Liver (tissue), 9 donors: ENCODE data around the gene CIITA. TPM values are rescaled to one million over a fixed set of nuclear protein-coding genes. Genes with fewer than 3 reads are reported as not detected.

Experiments used
- DNase-seq: peaks from one replicate; pipeline ENCODE4 v3.0.0-alpha.2; 2017; ENCODE audit warnings: low spot score
- H3K27ac ChIP-seq, 2 donors: one replicate each; pipeline ENCODE4 v1.7.0; 2013; ENCODE audit warnings: inconsistent platforms in 2 of 2, low read length in 2 of 2, control low read depth in 1 of 2, low read depth in 1 of 2, mild to moderate bottlenecking in 1 of 2
- H3K27me3 ChIP-seq, 4 donors: one replicate each; pipeline versions ENCODE4 v1.6.1 to v1.7.0; 2013; ENCODE audit warnings: low read length in 3 of 4, inconsistent platforms in 1 of 4, mild to moderate bottlenecking in 1 of 4, moderate library complexity in 1 of 4; ENCODE audit not compliant: control insufficient read depth in 4 of 4, insufficient read depth in 4 of 4
- H3K36me3 ChIP-seq, 4 donors: one replicate each; pipeline versions ENCODE4 v1.6.1 to v1.7.0; 2013; ENCODE audit warnings: low read length in 3 of 4, mild to moderate bottlenecking in 3 of 4, low read depth in 1 of 4, moderate library complexity in 1 of 4; ENCODE audit not compliant: control insufficient read depth in 4 of 4, insufficient read depth in 3 of 4
- H3K4me1 ChIP-seq, 4 donors: one replicate each; pipeline versions ENCODE4 v1.6.1 to v1.7.0; 2013; ENCODE audit warnings: low read length in 3 of 4, mild to moderate bottlenecking in 3 of 4, moderate library complexity in 1 of 4; ENCODE audit not compliant: control insufficient read depth in 4 of 4, insufficient read depth in 4 of 4
- H3K4me3 ChIP-seq, 3 donors: one replicate each; pipeline versions ENCODE4 v1.6.1 to v1.7.0; 2013; ENCODE audit warnings: low read length in 3 of 3, control low read depth in 1 of 3, low read depth in 1 of 3, mild to moderate bottlenecking in 1 of 3
- H3K9ac ChIP-seq, 2 donors: one replicate each; pipeline ENCODE4 v1.7.0; 2013; ENCODE audit warnings: low read length in 2 of 2, mild to moderate bottlenecking in 2 of 2, moderate library complexity in 2 of 2, control low read depth in 1 of 2, low read depth in 1 of 2
- H3K9me3 ChIP-seq, 4 donors: one replicate each; pipeline versions ENCODE4 v1.6.1 to v1.7.0; 2013; ENCODE audit warnings: low read length in 3 of 4; ENCODE audit not compliant: control insufficient read depth in 4 of 4
- ATF3 ChIP-seq: IDR thresholded peaks from 2 replicates; pipeline ENCODE4 v1.6.1; 2016; ENCODE audit warnings: antibody characterized with exemption
- CTCF ChIP-seq: fragments of 150-350 bp; IDR thresholded peaks from 2 replicates; pipeline ENCODE4 v1.5.1; 2017; ENCODE audit warnings: improper control_type of control experiment, low read depth, low read length; ENCODE audit not compliant: missing input control
- FOXA1 ChIP-seq: IDR thresholded peaks from 2 replicates; pipeline ENCODE4 v1.6.1; 2016; ENCODE audit warnings: antibody characterized with exemption
- GABPA ChIP-seq, 2 donors: IDR thresholded peaks in 1 of 2; conservative IDR thresholded peaks in 1 of 2; 2 replicates each; pipeline ENCODE4 v1.6.1; 2016; ENCODE audit warnings: antibody characterized with exemption in 2 of 2, mild to moderate bottlenecking in 1 of 2, moderate library complexity in 1 of 2
- HNF4A ChIP-seq, 2 donors: conservative IDR thresholded peaks; 2 replicates each; pipeline ENCODE4 v1.6.1; 2016; ENCODE audit warnings: antibody characterized with exemption in 2 of 2, mild to moderate bottlenecking in 2 of 2
- HNF4G ChIP-seq: IDR thresholded peaks from 2 replicates; pipeline ENCODE4 v1.6.1; 2016; ENCODE audit warnings: antibody characterized with exemption
- JUND ChIP-seq, 2 donors: IDR thresholded peaks; 2 replicates each; pipeline ENCODE4 v1.6.1; 2016; ENCODE audit warnings: antibody characterized with exemption in 2 of 2
- MAX ChIP-seq: IDR thresholded peaks from 2 replicates; pipeline ENCODE4 v1.6.1; 2016; ENCODE audit warnings: antibody characterized with exemption
- NR2F2 ChIP-seq: IDR thresholded peaks from 2 replicates; pipeline ENCODE4 v1.6.1; 2016; ENCODE audit warnings: antibody characterized with exemption
- RAD21 ChIP-seq, 2 donors: IDR thresholded peaks; 2 replicates each; pipeline ENCODE4 v1.6.1; 2016; ENCODE audit warnings: antibody characterized with exemption in 2 of 2, mild to moderate bottlenecking in 2 of 2
- REST ChIP-seq: IDR thresholded peaks from 2 replicates; pipeline ENCODE4 v1.6.1; 2016; ENCODE audit warnings: antibody characterized with exemption, mild to moderate bottlenecking
- RXRA ChIP-seq, 2 donors: IDR thresholded peaks; 2 replicates each; pipeline ENCODE4 v1.6.1; 2017 to 2018; ENCODE audit warnings: antibody characterized with exemption in 2 of 2, mild to moderate bottlenecking in 1 of 2
- SP1 ChIP-seq: IDR thresholded peaks from 2 replicates; pipeline ENCODE4 v1.6.1; 2018; ENCODE audit warnings: antibody characterized with exemption, mild to moderate bottlenecking
- TAF1 ChIP-seq: conservative IDR thresholded peaks from 2 replicates; pipeline ENCODE4 v1.6.1; 2016; ENCODE audit warnings: antibody characterized with exemption, mild to moderate bottlenecking
- ZBTB33 ChIP-seq: IDR thresholded peaks from 2 replicates; pipeline ENCODE4 v1.6.1; 2016; ENCODE audit warnings: antibody characterized with exemption
- WGBS: extraction: QIAGEN DNeasy Blood & Tissue Kit; methylation state at CpG from one replicate; pipeline ENCODE4 v1.1.7; 2013; 5-methylcytosine and 5-hydroxymethylcytosine counted together
- polyA plus RNA-seq, 2 donors: library from polyadenylated mRNA; stranded (reverse) in 1 of 2; unstranded in 1 of 2; fragments of 200-250 nt in 1 of 2; fragments of >200 nt in 1 of 2; fragmentation: Nextera tagmentation in 1 of 2; extraction: Ambion mirVana in 1 of 2; gene quantifications; one replicate each; pipeline versions ENCODE4 v1.2.1 to v1.2.3, GENCODE V29; 2013 to 2015
- total RNA-seq, 2 donors: library from RNA; depleted of rRNA; stranded (reverse); fragments of >200 nt; gene quantifications; one replicate each; pipeline ENCODE4 v1.2.3, GENCODE V29; 2014
- donor health status: healthy.
- donor health status: healthy.
- donor health status: healthy.
- donor health status: healthy.
- donor health status: healthy.

Gene CIITA
- total and polyA plus RNA-seq, 4 donors, result 1.6 to 4.2 (median 2.2) TPM

GRCh38 chr16:10880594-10881452 lies 3.8 kb downstream of the CIITA start:
- Histone ChIP-seq H3K27ac (no peak overlapping the region), H3K4me3 (no peak overlapping the region), H3K9me3 (no peaks in the 10 kb centered on the region), H3K27me3 (no peaks in the 10 kb centered on the region), H3K36me3 (no peaks in the 10 kb centered on the region), H3K4me1 (peaks cover 0 to 18% (median 7%) of the 10 kb centered on the region in 4 donors), H3K9ac (no peak overlapping the region)
- no peak for DNase-seq
- no peak for TF ChIP-seq NR2F2
- no peak for TF ChIP-seq ATF3
- no peak for TF ChIP-seq HNF4A (conservative IDR thresholded peaks at IDR 0.05)
- no peak for TF ChIP-seq ZBTB33
- no peak for TF ChIP-seq TAF1
- no peak for TF ChIP-seq GABPA (IDR thresholded peaks at IDR 0.05 in 1 of 2, conservative IDR thresholded peaks at IDR 0.05 in 1 of 2)
- no peak for TF ChIP-seq HNF4G
- TF ChIP-seq JUND (IDR thresholded peaks at IDR 0.05), result no peak
- TF ChIP-seq FOXA1, result no peak
- no peak for TF ChIP-seq CTCF
- TF ChIP-seq MAX, result no peak
- no peak for TF ChIP-seq REST
- TF ChIP-seq RXRA (IDR thresholded peaks at IDR 0.05), result no peak
- TF ChIP-seq RAD21 (IDR thresholded peaks at IDR 0.05), result no peak
- no peak for TF ChIP-seq SP1
- 84% methylated on average over 10 of the region's 10 CpGs for WGBS
